HepG2 (cell line): Measurements from ENCODE around the gene ADAMTS16. TPM values are rescaled to one million over a fixed set of nuclear protein-coding genes. Genes with fewer than 3 reads are reported as not detected.
A peak's percentile ranks its signal among the peaks of the same experiment; 100 is the strongest.

Experiments
- CEBPB ChIP-seq: IDR thresholded peaks from 2 replicates; pipeline ENCODE4 v1.6.1; 2011; ENCODE audit warnings: low read depth, low read length, improper control_type of control experiment, borderline replicate concordance
- CREB1 ChIP-seq, 2 experiments: fragments of 450-650 bp in 1 of 2; IDR thresholded peaks; 2 replicates each; pipeline ENCODE4 v1.6.1; 2016 to 2017; ENCODE audit warnings: control low read depth in 1 of 2, mild to moderate bottlenecking in 1 of 2, missing compliant biosample characterization in 1 of 2, missing genetic modification characterization in 1 of 2
- FUBP1 ChIP-seq: sonication (generic); formaldehyde crosslinking; IDR thresholded peaks from 2 replicates; pipeline ENCODE4 v1.5.1; 2020; ENCODE audit warnings: missing genetic modification reagents, mild to moderate bottlenecking, borderline replicate concordance
- HDAC2 ChIP-seq: sonication (generic); formaldehyde crosslinking; IDR thresholded peaks from 2 replicates; pipeline ENCODE4 v1.4.0; 2020; ENCODE audit warnings: missing genetic modification reagents
- LCORL ChIP-seq, 2 experiments: fragments of 450-650 bp in 1 of 2; sonication (generic) in 1 of 2; formaldehyde crosslinking in 1 of 2; IDR thresholded peaks; 2 replicates each; pipeline versions ENCODE4 v1.5.0 to v1.6.1; 2017 to 2020; ENCODE audit warnings: antibody characterized with exemption in 1 of 2, missing genetic modification reagents in 1 of 2
- MXI1 ChIP-seq: IDR thresholded peaks from 3 replicates; pipeline ENCODE4 v1.6.1; 2012; ENCODE audit warnings: low read depth, low read length, inconsistent platforms, borderline replicate concordance
- POLR2AphosphoS5 ChIP-seq: IDR thresholded peaks from 2 replicates; pipeline ENCODE4 v1.6.1; 2012; ENCODE audit warnings: low read depth, low read length
- TRAFD1 ChIP-seq: sonication (generic); formaldehyde crosslinking; IDR thresholded peaks from 2 replicates; pipeline ENCODE4 v1.5.1; 2020; ENCODE audit warnings: missing genetic modification reagents, mild to moderate bottlenecking, borderline replicate concordance
- ZBTB33 ChIP-seq: sonication (generic); formaldehyde crosslinking; IDR thresholded peaks from 2 replicates; pipeline ENCODE4 v1.4.0; 2020; ENCODE audit warnings: missing genetic modification reagents
- ZMAT3 ChIP-seq: sonication (generic); formaldehyde crosslinking; conservative IDR thresholded peaks from 2 replicates; pipeline ENCODE4 v1.7.0; 2021; ENCODE audit warnings: missing genetic modification reagents
- ZNF138 ChIP-seq: sonication (generic); formaldehyde crosslinking; IDR thresholded peaks from 2 replicates; pipeline ENCODE4 v1.5.0; 2020; ENCODE audit warnings: mild to moderate bottlenecking, low read depth, missing genetic modification reagents
- ZNF280D ChIP-seq: sonication (generic); formaldehyde crosslinking; IDR thresholded peaks from 2 replicates; pipeline ENCODE4 v1.5.1; 2020; ENCODE audit warnings: mild to moderate bottlenecking, missing genetic modification reagents
- ZNF703 ChIP-seq: sonication (generic); formaldehyde crosslinking; IDR thresholded peaks from 2 replicates; pipeline ENCODE4 v1.5.1; 2020; ENCODE audit warnings: missing genetic modification reagents, mild to moderate bottlenecking, moderate library complexity, borderline replicate concordance
- ZNF784 ChIP-seq: sonication (generic); formaldehyde crosslinking; IDR thresholded peaks from 2 replicates; pipeline ENCODE4 v1.5.1; 2020; ENCODE audit warnings: missing genetic modification reagents, mild to moderate bottlenecking, borderline replicate concordance
- ZNF790 ChIP-seq: sonication (generic); formaldehyde crosslinking; IDR thresholded peaks from 2 replicates; pipeline ENCODE4 v1.8.0; 2022; ENCODE audit warnings: missing genetic modification reagents, mild to moderate bottlenecking, borderline replicate concordance
- polyA plus RNA-seq, 8 experiments: library from polyadenylated mRNA; depleted of rRNA in 3 of 8; stranded (reverse) in 7 of 8; unstranded in 1 of 8; fragments of >200 nt; fragmentation: Illumina TruSeq in 4 of 8; extraction: Trizol in 4 of 8; gene quantifications; 2 replicates each; pipeline versions ENCODE4 v1.2.1 to v1.2.3, GENCODE V29; 2011 to 2016; ENCODE audit warnings: low read depth in 4 of 8, missing spikeins in 1 of 8, mixed read lengths in 1 of 8; ENCODE audit not compliant: insufficient read depth in 1 of 8
- total RNA-seq, 5 experiments: library from RNA; depleted of rRNA; stranded (reverse); fragments of >200 nt; fragmentation: Illumina TruSeq; extraction: Trizol; gene quantifications; 2 replicates each; pipeline ENCODE4 v1.2.3, GENCODE V29; 2016; ENCODE audit warnings: low read depth in 1 of 5

Gene ADAMTS16
- total and polyA plus RNA-seq, 2 of the 13 experiments (the other 11 are each of a cell fraction or from before 2014, with no cell fraction given) = 0.02 to 0.03 TPM

- no peak for TF ChIP-seq LCORL (IDR thresholded peaks at IDR 0.05)
- TF ChIP-seq LCORL (CRISPR knock-in tag; IDR thresholded peaks at IDR 0.05) = peak; percentile 66; the same call in 1 of the 2 replicates
- TF ChIP-seq ZNF784 (CRISPR knock-in tag) = no peak
- no peak for TF ChIP-seq ZNF138
- no peak; the same call in 1 of the 2 replicates for TF ChIP-seq POLR2AphosphoS5
- TF ChIP-seq CREB1 (IDR thresholded peaks at IDR 0.05) = no peak
- peak; percentile 36; the same call in 1 of the 2 replicates for TF ChIP-seq CREB1 (CRISPR knock-in tag; IDR thresholded peaks at IDR 0.05)
- no peak for TF ChIP-seq FUBP1 (CRISPR knock-in tag)
- TF ChIP-seq MXI1 = peak; percentile 13; the same call in 1 of the 3 replicates
- TF ChIP-seq ZBTB33 (CRISPR knock-in tag) = no peak
- TF ChIP-seq TRAFD1 (CRISPR knock-in tag) = no peak
- 0 out of 2 replicates have a peak, but pooled peaks have one; percentile 11 for TF ChIP-seq ZMAT3 (CRISPR knock-in tag)
- peak; percentile 84 for TF ChIP-seq HDAC2 (CRISPR knock-in tag)
- TF ChIP-seq CEBPB = peak; percentile 83
- TF ChIP-seq ZNF280D (CRISPR knock-in tag) = peak; percentile 80; the same call in 1 of the 2 replicates
- no peak for TF ChIP-seq ZNF790 (CRISPR knock-in tag)
- TF ChIP-seq ZNF703 = peak; percentile 63; the same call in 1 of the 2 replicates
These were observed 220.9 kb downstream of the ADAMTS16 start (continued) for GRCh38 chr5:5360941-5361520.
